ENCODE data around the gene HAS3.

GRCh38 chr16:69084289-69084688 is 21.2 kb upstream of the HAS3 start:
- TF ChIP-seq, protein P1, sequence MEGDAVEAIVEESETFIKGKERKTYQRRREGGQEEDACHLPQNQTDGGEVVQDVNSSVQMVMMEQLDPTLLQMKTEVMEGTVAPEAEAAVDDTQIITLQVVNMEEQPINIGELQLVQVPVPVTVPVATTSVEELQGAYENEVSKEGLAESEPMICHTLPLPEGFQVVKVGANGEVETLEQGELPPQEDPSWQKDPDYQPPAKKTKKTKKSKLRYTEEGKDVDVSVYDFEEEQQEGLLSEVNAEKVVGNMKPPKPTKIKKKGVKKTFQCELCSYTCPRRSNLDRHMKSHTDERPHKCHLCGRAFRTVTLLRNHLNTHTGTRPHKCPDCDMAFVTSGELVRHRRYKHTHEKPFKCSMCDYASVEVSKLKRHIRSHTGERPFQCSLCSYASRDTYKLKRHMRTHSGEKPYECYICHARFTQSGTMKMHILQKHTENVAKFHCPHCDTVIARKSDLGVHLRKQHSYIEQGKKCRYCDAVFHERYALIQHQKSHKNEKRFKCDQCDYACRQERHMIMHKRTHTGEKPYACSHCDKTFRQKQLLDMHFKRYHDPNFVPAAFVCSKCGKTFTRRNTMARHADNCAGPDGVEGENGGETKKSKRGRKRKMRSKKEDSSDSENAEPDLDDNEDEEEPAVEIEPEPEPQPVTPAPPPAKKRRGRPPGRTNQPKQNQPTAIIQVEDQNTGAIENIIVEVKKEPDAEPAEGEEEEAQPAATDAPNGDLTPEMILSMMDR (IDR thresholded peaks at IDR 0.05), result no peak
- TF ChIP-seq NFYB (CRISPR knock-in tag; conservative IDR thresholded peaks at IDR 0.05; ENCODE audit: low read depth) (no peak), TEAD4 (CRISPR knock-in tag; IDR thresholded peaks at IDR 0.05) (no peak), TCF7 (CRISPR knock-in tag; IDR thresholded peaks at IDR 0.05; ENCODE audit: low read depth) (no peak), GABPB1 (CRISPR knock-in tag; IDR thresholded peaks at IDR 0.05) (no peak), ZNF416 (CRISPR knock-in tag; IDR thresholded peaks at IDR 0.05) (no peak), SP1 (CRISPR knock-in tag; conservative IDR thresholded peaks at IDR 0.05) (no peak), NR2C2 (CRISPR knock-in tag; IDR thresholded peaks at IDR 0.05) (no peak), FOXP4 (CRISPR knock-in tag; IDR thresholded peaks at IDR 0.05) (no peak)
- TF ChIP-seq, protein P2, sequence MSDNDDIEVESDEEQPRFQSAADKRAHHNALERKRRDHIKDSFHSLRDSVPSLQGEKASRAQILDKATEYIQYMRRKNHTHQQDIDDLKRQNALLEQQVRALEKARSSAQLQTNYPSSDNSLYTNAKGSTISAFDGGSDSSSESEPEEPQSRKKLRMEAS (CRISPR knock-in tag; IDR thresholded peaks at IDR 0.05), result no peak
